HG03135 (cell line): ENCODE results near the gene RPS16.

Source experiments
- ATAC-seq: cut with Tn5 transposase; IDR thresholded peaks from one replicate; pipeline ENCODE4 v1.9.1; 2021; ENCODE audit warnings: mild to moderate bottlenecking, moderate library complexity; ENCODE audit not compliant: unreplicated experiment

The RPS16 gene

DNA sequence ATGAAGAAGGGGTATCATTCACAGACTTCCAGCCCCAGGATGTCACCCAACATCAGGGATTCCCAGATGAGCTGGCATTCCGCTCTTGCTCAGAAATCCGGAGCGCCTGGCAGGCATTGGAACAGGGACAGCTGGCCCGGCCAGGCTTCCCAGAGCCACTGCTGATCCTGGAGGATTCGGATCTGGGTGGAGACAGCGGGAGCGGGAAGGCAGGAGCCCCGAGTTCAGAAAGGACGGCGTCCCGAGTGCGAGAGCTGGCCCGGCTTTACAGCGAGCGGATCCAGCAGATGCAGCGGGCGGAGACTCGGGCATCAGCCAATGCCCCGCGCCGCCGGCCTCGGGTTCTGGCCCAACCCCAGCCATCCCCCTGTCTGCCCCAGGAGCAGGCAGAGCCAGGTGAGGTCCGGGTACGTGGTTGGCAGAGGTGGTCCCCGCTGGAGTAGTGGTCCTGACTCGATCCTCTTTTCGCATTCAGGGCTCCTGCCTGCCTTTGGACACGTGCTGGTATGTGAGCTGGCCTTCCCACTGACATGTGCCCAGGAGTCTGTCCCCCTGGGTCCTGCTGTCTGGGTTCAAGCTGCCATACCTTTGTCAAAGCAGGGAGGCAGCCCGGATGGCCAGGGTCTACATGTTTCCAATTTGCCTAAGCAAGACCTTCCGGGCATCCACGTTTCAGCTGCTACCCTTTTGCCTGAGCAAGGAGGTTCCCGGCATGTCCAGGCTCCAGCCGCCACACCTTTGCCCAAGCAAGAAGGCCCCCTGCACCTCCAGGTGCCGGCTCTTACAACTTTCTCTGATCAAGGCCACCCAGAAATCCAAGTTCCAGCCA lies 12.3 kb downstream of the RPS16 start:
- ATAC-seq, result no peak

DNA sequence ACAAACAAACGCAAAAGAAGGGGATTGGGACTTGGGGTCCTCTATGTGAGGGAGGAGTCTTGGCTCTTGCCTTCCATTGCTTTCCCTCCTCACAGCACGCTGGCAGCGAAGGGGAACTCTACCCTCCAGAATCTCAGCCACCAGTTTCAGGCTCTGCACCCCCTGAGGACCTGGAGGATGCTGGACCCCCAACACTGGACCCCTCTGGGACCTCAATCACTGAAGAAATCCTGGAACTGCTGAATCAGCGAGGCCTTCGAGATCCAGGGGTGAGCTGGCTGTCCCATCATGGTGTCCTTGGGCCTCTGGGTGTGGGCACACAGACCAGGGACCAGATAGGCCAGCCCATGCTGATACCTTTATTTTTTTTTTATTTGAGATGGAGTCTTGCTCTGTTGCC lies 13.7 kb downstream of the RPS16 start:
- ATAC-seq, result no peak

DNA sequence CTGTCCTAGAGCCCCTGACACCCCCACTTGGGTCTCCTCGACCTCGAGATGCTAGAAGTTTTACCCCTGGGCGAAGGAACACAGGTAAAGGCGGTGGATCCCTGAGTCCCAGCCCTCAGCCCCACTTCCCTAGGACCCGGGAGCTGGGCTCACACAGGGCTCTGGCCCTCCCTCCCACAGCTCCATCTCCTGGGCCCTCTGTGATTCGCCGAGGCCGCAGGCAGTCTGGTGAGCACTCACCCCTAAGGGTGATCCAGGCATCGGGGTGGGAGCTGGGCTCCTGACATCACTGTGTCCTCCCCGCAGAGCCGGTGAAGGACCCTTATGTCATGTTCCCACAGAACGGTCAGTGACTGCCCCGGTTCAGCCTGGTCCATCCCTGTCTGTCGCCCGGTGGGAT lies 15.0 kb downstream of the RPS16 start:
- no peak for ATAC-seq

DNA sequence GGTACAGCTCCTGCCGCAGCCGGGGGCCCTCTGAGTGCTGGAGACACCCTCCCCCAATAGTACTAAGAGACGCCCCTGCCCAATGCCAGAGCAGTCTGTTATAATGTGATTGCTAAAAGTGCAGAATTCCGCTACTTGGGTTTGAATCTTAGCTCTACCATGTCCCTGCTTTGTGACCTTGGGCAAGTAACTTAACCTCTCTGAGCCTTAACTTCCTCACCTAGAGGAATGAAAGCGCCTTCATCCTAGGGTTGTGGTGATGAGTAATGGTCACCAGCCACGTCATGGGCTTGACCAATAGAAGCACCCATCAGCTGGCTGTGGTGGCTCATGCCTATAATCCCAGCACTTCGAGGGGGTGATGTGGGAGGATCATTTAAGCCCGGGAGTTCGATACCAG lies 16.7 kb downstream of the RPS16 start:
- ATAC-seq, result no peak

DNA sequence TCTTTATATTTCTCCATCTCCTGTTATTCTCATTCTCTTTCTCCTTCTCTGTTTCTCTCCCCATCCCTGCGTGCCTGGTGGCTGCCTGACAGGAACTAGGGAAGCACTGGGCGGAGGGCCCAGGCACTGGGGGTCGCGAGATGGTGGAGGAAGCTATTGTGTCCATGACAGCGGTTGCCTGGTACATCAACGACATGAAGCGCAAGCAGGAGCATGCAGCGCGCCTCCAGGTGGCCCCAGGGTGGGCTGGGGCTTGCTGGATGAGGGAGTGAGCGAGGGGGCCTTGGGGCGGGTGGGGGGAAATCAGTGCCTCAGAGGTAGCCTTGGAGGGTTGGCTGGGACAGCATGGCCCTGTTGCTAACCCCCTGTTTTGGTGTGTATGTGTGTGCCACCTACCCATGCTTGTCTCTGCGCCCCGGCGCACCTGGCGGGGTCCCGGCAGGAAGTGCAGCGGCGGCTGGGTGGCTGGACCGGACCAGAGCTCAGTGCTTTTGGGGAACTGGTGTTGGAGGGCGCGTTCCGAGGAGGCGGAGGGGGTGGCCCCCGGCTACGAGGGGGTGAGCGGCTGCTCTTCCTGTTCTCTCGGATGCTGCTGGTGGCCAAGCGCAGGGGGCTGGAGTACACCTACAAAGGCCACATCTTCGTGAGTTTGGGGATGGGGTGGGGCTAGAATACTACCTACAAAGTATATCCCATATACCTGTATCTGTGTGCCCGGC lies 18.1 kb downstream of the RPS16 start:
- no peak for ATAC-seq

DNA sequence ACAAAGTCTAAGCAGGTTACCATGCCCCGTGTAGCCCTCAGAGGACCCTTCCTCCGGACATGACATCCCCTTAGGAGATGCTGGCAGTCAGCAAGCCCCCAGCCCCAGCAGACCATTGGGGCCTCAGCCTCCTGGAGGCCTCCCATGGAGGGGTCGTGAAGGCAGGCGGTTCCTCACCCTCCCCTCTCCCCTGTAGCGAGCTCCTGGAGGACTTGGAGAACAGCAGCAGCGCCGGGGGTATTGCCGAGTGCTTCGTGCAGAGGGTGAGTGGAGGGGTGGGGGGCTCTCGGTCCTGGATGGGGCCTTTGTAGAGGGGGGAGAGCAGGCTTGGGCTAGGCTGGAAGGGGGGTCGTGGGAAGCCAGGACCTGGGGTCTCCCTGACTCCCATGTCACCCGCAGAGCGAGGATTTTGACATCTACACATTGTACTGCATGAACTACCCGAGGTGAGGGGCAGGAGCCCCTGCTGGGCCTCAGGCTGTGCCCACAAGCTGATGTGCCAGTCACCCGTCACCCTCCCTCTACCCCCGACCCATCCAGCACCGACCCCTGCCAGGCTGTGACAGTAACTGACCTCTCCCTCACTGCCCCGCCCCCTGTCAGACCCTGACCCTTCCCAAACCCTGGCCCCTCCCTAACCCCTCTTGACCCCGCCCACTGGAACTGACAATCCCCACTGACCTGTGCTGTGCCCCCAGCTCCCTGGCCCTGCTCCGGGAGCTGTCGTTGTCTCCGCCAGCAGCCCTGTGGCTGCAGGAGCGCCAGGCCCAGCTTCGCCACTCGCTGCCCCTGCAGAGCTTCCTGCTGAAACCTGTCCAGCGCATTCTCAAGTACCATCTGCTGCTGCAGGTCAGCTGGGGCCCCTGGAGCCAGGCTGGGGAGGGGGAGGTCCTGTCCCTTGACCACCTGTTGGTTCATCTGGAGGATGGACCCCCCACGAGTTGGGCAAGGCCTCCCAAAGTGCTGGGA lies 19.3 kb downstream of the RPS16 start:
- no peak for ATAC-seq

DNA sequence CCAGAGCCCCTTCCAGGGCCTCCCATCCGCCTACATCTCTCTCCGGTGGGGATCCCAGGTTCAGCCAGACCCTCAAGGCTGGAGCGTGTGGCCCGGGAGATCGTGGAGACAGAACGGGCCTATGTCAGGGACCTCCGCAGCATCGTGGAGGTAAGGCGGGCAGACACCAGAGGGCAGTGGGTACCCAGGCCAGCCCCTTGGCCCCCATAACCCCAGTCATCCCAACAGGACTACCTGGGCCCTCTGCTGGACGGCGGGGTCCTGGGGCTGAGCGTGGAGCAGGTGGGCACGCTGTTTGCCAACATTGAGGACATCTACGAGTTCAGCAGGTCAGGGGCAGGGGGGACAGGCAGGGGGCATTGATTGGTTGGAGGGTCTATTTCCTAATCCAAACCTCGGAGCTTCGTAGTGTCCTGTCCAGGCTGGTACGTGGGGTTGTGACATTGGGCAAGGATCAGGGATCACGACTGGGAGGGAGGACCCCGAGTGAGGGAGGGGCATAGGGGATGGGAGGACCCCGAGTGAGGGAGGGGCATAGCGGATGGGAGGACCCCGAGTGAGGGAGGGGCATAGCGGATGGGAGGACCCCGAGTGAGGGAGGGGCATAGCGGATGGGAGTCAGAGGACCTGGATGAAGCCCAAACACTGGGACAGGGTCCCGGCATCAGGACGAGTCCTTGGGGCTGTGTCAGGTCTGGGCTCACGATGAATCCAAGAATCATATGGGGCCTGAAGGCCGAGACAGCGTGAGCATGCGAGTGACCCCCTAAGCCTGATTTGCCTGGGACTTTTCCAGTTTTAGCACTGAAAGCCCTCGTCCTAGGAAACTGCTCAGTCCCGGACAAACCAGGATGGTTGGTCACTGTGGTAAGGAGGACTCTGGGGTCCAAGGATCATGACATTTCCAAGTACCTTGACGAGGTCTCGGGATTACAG lies 20.4 kb downstream of the RPS16 start:
- ATAC-seq, result no peak

DNA sequence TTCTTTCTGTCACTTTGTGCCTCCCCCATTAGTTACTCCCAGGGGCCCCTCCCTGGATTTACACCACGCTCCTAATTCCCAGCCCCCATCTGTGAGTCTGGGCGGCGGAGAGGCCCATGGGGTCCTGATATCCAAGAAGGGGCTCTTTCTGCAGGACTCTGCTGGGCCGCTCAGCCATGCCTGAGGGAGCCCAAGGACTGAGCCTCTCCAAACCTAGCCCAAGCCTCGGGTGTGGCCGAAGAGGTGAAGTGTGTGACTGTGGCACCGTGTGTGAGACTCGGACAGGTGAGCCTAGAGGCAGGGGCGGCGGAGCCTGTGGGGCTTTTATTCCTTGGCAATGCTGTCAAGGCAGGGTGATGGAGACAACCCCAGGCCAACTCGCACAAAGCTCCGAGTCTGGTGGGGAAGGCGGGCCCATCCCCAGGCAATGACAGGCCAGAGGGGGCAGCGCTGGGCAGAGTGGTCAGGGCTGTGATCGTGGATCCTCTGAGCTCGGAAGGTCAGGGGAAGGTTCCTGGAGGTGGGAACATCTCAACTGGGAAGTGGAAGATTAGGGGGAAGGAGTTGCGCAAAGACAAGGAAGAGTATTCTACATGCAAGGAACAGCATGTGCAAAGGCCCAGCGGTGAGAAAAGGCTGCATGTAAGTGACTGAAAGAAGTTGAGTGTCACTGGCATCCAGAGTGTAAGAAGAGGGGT lies 21.7 kb downstream of the RPS16 start:
- ATAC-seq, result no peak

DNA sequence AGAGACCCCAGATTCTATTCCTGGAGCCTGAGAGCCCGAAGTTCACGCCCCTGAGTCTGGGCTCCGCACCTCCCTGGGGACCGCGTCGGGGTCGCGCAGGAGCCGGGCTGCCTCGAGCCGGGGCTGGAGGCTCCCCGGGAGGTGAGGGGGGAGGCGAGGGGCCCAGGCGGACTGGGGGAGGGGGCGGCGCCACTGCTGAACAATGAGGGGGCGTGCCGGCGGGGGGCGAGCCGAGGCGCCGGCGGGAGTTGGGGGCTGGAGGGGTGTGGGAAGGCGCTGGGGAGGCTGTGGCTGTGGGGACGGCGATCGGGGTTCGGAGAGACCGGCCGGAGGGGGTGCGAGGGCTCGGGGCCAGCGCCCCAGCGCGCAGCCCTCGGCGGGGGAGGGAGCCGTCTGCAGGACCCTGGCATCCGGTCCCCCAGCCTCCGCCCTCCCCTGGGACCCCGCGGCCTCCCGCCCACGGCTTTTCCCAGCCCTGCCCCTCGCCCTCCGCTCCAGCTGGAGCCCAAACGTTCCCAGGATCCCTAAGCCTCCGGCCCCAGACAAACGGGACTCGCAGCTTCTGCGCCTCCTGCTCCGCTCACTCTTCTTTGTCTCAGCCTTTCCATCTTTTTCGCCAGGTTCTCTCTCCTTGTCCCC lies 22.4 kb downstream of the RPS16 start:
- ATAC-seq, result no peak

DNA sequence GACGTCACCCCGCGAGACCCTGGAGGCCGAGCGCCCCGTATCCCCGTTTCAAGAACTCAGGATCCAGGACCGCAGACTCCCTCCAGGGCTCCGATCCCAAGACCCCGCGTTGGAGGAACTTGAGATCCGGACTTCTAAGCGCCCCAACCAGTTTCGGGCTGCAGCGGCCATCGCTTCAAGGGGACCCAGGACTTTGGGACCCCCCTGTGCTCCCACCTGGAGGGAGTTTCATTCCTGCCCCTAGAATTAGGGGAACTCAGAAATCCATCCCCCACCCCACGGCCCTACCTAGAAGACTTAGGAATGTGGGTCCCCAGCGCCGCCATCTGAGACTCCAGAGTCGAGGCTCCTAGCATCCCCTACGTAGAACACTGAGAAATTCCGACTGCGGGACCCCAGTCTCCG lies 22.9 kb downstream of the RPS16 start:
- ATAC-seq, result no peak

DNA sequence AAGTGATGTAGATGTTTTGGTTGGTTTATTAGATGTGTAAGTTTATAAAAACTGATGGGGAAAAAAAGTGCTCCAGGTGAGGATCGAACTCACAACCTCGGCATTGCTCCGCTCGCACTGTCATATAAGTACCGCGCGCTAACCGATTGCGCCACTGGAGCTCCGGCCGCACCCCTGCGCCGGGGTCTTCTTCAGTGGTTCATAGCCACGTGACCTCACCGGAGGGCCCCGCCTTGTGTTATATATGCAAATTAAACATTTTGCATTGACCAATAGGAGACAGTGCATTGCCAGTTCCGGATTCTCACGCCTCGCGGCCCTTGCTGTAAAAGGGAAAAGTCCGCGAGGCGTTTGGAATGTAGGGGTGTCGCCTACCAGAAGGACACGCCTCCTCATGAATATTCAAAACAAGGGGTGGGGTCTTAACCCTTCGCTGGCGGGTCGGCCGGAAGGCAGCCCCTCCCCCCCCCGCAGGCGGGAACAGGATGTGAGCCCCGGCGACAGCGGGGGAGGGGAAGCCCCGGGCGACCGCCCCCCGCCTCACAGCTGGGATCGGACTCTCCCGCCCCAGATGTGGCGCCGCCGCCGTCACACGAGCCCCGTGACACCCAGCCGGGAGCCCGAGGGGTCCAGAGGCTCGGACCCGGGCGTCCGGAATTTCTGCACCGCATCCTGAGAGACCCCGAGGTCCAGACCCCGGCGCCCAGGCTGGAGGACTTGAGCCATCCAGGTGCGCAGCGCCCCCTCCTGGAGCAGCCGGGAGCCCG lies 23.5 kb downstream of the RPS16 start, which contains the start of gene PLEKHG2:
Gene PLEKHG2, plus strand, starts transcription at position 570 of the 767 bp plus-strand sequence. CDS start 1,418 bp downstream, outside the sequence.
- ATAC-seq, result peak; percentile 60

DNA sequence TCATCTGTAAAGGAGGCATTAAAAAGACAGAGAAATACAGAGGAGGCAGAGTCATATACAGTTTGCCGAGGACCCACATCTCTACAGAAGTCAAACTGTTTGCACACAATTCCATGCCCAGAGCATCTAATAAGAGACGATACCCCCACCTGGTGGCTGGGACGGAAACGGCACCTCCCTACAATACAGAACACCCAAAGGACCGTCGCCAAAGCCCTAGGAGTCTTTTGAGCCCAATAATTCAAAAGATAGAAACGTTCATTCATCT lies 24.0 kb downstream of the RPS16 start:
- ATAC-seq, result peak; percentile 31

DNA sequence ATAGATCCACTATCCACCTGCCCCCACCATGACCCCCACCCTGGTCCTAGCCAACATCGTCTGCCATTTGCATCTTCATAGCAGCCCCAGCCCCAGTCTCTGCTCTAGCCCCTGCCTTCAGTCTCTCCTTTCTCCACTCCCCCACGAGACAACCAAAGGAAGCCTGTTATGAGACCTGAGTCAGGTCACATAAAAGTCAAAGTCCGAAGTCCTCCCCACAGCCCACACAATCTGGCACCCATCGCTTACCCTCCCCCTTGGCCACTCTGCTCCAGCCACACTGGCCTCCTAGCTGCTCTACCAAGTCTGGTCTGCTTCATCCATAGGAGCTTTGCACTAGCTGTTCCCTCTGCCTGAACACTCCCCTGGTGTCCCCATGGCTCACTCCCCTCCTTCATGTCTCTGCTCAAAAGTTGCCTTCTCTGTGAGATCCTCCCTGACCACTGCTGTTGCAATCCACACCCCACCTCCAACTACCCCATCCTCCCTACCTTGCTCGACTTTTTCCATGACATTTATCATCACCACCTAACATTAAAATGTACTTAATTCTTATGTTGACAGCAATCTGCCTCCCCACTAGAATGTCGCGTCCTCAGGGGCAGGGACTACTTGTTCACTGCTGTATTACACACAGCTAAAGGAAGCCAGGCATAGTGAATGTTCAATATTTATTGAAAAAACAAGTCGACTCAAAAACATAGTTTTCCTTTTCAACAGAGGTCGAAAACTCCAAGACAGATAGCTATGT lies 24.5 kb downstream of the RPS16 start:
- ATAC-seq, result no peak

DNA sequence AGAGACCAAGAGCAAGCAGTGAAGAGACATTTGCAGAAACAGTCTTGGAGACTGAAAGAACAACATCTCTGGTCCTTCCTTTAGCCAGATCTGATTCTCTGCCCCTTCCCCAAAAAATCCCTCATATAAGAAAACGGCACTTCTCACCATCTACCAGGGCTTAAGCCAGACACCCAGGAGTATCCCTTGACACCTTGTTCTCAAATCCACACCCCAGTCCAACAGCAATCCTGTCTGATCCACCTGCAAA lies 25.0 kb downstream of the RPS16 start:
- ATAC-seq, result no peak

DNA sequence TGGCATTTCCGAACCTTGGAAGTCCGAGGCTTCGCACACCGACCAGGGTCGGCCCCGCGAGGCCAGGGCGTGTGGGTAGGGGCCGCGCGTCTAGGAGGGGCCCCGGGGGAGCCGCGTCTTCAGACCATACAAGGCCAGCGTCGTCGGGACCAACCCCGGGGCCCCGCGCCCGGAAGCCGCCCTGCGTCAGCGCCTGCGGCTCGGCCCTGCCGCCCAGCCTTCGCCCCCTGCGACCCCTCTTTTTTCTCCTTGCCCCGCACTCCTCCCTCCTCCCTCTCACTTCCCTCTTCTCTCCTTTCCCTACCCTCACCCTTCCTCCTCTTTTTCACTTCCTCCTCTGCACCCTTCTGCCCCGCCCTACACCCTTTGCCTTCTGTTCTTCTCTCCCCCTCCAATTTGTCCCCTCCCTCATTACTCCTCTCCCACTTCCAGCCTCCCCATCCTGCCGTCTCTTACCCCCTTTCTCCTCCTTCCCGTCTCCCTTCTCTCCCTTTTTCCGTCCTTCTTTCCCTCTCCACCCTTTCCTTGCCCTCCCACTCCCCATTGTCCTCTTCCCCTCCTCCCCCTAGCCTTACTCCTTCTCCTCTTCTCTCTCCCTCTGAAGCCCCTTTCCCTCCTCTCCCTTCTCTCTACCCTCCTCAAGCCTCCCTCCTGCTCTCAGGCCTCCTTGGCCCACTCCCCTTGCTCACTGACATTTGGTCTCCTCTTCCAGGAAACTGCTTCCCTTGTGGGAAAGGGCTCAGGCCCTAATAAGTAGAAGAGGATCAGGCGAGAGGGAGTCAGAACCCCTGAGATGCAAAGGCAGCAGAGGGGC lies 25.5 kb downstream of the RPS16 start:
- no peak for ATAC-seq

DNA sequence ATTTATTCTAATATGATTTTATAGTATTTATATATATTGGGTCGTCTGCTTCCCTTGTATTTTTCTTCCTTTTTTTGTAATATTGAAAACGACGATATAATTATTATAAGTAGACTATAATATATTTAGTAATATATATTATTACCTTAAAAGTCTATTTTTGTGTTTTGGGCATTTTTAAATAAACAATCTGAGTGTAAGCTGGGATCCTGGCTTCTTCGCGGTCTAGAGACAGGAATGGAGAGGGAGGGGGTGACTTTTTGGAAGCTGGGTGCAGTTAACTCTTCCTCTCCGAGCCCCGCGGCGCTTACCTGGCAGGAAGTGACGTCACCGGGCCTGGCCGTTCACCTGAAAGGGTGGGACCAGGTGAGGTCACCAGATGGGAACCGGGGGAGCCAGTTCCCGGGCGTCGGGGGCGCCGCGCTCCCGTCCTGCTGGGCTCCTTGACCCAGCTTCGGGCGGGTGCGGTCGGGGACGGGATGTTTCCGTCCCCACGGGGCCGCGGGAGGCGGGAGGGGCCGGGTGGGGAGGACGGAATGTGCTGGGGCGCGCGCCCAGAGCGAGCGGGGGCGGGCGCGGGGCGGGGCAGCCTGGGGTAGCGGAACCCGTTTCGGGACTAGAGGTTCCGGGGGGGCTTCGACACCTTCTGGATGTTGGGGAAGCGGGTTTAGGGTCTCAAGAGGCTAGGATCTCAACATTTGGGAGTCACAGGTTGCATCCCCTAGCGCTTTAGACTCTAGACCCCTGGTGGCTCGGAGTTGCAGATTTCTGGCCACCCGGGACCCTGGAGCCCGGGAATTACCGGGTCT lies 26.3 kb downstream of the RPS16 start:
- ATAC-seq, result no peak
